ENCODE data around the gene ROBO1.

ROBO1 gene

DNA sequence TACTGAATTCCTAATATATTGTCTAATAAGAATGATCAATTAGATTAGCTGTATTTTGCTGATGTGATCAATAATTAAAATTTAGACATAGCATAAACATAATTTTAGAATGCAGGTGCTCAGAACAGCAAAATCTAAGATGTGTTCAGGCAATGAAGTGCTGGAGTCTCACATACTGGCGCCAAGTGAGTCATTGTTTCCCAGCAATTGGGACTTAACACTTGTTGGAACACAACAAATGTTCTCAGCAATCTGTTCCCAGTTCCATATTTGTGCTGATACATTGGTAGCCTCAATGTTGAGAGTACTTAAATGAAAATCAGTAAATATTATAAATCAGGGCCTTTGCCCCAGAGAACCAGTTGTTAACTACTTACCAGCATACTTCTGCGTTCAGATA lies 619.0 kb downstream of the ROBO1 start:
- DNase-seq = no peak

DNA sequence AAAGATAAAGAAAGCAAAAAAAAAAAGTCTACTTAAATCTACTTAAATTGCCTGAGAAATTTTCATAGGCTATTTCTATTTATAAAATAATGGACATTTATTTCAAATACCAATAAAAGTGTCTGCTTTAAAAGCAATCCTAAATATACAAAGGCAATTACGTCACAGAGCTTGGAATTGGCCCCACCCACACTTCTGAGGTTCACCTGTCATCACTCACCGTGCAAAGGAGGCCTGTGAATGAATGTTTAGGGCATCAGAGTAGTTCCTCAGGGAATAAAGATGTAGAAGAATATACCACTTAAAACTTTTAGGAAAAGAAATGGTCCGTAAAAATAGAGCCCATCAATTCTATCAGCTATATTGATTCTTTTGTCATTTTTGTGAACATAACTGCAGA lies 621.8 kb downstream of the ROBO1 start:
- DNase-seq = no peak

DNA sequence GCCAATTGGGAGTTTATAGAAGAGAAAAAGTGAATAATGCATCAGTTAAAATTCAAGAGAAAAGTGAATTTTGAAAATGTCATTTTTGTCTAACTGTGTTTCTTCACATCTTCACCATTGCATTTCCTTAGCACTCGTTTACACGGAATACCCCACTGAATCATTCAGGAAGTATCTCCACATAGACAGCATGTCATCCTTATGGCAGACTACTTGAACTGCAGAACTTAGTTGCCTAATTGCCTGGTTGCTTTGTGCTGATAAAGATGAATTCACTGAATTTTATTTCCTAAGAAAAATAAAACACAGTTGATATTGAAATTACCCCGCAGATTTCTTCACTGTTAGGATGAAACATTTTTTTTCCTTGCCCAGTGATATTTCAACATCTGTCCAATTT lies 627.1 kb downstream of the ROBO1 start:
- no peak for DNase-seq

DNA sequence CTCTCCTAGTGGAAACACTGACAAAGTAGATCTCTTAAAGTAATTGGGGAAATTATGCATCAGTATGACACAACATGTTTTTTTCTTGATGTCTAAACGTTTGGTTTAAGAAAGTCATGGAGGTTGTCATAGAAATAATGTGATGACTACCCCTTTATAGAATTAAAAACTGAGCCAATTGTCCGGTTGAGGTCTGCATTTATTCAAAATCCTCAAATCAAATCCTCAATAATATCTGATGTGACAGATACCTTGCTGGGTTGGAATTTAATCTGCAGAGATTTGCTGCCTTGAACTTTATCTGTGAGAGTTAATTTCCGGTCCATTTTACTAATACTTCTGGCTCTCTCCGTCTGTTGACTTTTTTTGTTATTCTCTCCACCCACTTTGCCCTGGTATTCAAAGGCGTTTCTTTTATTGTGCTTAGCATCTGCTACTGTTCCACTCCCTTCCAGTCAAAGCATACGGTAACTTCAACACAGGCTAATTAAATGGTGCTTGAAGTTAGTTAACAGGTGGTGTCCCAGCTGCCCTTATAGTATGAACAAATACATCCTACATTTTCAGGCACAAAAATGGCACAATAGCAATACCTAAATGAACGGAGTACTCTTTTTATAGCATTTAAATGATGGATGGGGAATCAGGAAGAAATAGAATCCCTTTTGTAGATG lies 628.3 kb downstream of the ROBO1 start:
- DNase-seq = no peak

DNA sequence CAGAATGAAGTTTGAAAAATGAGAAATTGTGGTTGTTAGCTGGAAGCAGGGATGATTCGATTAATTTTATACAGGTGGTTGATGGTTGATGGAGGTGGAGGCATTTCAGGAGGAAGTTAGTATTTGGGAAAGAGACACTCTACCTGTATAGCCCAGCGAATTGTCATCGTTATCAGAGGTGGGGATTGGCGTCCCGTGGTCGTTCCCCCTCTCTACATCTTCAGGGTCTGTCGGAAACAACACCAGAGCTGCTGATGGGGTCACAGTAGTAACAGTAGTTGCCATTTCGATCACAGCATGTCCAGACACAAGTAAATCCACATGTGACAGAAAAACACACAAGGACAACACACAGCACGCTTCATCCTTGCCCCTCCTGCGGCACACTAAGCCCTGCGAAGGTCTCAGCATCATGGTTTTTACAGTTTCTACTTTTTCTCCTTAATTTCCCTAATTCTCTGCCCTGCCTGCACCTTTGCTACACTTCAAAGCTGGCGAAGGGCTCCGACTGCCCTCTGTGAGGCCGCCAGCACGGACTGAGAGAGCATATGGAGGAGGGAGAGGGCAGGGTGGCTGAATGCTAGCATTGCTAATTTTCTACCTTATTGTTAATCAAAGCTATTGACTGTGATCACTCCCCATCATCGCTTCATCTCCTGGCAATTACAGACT lies 642.3 kb downstream of the ROBO1 start:
- DNase-seq = no peak

DNA sequence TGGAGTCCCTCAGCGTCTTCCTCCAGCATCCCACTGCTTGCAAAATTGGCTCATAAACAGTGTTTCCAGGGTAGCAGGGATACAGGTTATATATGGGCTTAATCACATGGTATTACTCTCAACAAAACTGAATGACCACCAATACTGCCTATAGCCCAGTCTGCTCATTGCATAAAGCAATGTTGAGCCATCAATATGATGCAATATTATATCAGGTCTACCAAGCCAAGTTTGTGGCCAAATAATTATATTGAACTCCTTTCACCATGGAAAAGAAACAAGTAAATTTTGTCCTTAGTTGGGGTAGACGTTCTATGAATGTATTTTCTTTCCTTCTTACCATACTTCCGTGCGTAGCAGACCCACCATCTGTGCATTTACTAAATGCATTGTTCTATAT lies 652.3 kb downstream of the ROBO1 start:
- DNase-seq = no peak

DNA sequence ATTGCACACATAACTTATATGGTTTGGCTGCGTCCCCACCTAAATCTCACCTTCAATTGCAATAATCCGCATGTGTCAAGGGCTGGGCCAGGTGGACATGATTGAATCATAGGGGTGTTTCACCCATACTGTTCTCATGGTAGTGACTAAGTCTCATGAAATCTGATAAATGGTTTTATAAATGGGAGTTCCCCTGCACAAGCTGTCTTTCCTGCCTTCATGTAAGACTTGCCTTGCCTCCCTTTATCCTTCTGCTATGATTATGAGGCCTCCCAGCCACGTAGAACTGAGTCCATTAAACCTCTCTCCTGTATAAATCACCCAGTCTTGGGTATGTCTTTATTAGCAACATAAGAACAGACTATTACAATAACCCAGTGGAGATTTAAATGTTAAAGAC lies 653.9 kb downstream of the ROBO1 start:
- no peak for DNase-seq

DNA sequence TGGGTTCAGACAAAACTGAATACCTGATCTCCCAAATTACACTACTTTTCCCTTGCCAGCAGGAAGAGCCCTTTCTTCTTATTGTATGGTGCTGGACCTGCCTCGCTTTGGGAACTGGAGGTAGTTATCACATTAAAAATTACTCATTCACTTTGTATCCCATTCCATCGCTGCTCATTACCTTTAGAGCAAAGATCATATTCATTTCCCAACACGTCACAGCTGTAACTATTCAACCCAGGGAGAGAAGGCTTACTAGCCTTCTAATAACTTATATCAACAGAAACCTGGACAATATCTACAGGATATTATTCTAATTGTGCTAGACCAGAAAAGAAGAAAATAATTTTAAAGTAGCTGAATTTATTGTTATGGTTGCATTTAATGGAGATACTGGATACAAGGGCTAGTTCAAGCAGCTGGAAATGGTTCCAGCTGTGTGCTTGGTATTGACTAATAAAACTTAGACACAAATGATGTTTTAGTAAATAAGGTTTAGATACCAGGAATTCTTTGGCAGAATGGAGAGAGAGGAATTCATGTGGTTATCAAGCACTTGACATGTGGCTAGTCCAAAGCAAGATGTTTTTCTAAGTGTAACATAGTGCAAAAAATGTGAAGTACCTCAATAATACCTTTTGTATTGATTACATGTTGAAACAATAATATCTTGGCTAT lies 656.3 kb downstream of the ROBO1 start:
- DNase-seq = no peak

DNA sequence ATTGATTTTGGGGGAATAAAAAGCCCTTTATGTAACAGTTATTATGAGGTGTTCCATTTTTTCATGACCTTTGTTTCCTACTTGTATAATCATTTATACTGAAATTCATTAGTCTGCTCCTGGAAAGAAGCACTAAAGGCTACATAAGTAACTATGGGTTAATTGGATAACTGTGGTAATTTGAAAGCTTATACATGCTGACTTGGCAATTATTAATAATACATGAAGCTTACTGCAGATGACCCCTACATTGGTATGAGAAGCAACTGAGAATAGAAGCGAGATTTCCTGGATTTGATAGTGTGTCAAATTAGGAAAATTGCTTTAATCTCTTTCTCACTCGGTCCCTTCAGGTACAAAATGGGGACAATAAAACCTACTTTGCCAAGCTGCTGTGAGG lies 658.0 kb downstream of the ROBO1 start:
- DNase-seq = no peak

DNA sequence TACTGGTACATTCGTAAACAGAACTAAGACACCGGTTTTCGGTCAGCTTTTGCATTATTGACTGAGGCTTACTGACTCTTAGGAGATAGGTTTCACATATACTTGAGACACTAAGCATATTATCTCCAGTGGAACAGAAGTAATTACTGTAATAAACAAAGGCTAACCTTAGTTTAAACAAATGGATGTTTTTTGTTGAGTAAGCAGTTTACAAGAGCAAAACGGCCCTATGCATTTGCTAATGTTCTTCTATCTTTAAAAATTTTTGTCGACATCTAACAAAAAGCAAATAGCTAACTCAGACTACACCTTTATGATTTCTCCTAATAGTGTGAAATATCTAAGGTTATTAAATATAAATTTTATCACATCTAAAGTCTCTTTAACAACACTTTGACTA lies 664.5 kb downstream of the ROBO1 start:
- DNase-seq = no peak

DNA sequence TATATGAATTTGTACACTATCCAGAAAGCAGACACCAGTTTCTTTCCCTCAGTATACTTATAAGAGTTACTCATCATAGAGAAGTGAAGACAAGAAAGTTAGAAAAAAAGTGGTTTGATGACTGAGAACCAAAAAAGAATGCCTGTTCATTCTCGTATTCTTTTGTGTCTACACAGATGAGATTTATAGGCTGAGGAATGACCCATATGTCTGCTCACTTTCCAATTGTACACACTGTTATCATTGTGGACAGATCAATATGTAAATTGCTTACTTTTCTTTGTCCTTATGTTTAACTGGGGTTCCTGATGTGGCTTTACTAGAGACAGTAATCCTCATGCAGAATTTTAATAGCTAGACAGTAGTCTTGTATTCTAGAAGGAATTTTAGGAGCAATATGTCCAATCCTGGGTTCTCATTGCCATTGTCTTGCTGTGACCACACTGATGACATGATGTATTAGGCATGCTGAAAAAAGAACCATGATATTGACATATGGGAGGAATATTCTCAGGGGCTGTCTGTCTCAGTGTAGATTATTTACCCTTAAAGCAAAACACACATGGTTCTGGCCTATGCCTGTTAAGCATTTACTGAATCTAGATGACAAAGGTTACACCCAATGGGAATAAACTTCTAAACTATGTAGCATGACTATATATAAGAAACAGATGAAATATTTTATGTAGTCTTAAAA lies 669.7 kb downstream of the ROBO1 start:
- DNase-seq = no peak

DNA sequence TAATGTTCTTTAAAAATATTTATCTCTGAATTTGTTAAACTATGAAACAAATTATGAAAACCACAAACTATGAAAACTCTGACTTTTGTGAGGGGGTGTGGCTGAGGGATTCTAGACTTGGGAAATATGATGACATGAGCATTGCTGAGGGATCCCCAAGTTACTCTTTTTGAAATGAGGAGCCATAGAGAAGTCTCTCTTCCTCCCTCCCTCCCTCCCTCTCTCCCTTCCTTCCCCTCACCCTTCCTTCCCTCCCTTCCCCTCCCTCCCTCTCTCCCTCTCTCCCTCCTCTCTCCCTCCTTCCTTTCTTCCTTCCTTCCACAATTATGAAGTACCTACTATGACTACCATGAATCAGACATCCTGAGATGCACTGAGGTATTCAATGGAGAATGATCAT lies 673.1 kb downstream of the ROBO1 start:
- DNase-seq = no peak

DNA sequence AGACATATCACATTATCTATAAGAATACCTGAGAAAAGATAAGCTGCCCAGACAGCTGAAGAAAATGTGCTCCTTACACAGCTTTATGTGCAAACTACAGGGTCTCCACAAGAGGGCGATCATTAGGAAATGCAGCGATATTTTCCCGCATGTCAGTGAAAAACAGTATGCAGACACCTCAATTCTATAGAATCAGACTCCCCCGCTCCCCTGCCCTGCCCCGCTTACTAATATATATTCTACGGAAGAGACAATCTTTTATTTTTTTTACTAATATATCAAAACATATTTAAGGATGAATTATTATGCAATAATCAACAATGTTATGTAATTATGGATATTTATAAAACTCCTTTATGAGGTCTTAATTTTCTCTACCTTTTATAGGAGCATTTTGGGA lies 681.3 kb downstream of the ROBO1 start:
- DNase-seq = peak in 1 of 2 experiments; percentile 27

DNA sequence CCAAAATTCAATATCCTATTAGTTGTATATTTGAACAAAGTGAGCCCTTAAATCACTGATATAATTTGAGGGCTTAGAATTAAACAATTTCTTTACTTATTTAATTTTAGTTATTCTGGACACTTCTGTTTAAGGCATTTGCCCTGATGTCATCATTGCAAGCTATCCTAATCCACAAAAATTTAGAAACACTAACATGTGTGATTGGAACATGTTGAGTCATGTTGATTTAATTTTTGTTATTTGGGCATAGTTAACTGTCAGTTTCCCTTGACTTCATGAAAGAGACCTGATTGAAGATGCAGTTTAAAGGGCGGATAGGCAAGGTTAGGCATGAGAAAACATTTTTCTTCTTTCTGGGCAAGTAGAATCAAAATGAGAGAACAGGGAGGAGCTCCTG lies 682.6 kb downstream of the ROBO1 start:
- no peak for DNase-seq

DNA sequence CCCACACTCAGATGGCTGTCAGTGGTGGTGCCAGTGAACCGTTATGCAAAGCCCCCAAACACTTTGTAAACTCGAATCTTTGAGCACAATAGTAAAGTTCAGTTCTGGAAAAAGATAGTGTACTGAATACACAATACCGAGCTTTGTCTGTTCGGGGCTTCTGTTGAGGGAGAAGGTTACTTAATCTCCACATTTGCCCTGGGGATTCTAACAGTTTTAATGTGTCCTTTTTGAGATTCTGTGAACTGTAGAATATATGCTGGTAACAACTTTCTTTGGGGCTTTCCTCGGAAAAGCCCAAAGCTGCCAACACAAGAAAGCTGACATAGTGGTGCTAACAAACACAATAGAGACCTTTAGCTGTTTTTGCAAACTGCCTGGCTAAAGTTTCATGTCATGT lies 686.5 kb downstream of the ROBO1 start:
- no peak for DNase-seq

DNA sequence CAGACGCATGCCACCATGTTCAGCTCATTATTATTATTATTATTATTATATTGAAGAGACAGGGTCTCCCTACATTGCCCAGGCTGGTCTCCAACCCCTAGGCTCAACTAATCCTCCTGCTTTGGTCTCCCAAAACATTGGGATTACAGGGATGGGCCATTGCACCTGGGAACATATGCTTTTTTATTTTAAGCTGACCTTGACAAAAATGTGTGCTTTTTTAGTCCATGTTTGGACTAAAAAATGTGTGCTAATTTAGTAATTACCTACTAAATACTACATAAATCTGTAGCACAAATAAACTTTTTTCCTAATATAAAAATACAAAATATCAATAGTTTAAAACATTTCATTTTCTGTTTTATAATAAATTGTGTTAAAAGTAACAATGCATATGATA lies 693.2 kb downstream of the ROBO1 start:
- no peak for DNase-seq

DNA sequence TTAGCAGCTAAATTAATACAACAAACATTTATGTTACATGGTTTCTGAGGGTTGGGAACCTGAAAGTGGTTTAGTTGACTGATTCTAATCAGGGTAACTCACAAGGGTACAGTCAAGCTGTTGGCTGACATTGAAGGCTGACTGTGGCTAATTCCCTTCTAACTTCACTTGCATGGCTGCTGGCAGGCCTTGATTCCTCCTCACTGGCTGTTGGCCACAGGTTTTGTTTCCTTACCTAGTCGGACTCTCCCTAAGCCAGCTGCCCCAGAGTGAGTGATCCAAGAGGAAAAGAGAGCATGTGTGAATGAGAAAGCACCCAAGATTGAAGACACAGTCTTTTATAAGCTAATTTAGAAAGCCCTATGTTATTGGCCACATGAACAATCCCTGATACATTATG lies 700.1 kb downstream of the ROBO1 start:
- no peak for DNase-seq

DNA sequence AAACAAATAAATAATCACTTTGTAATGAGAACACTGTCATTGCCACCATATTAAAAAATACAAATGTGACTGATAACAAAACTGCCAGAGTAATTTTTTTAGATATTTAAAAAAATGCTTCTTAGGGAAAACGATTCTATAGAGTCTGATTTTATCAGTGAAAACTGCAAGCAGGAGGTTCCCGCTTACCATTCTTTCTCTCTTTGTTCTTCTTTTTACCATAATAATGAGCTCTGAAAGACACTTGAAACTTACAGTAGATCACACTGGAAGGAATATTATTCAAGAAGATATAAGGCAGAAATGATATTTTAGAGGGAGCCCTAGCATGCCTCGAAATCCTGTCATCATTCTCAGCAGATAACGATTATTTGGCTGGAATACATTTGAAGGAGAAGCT lies 701.3 kb downstream of the ROBO1 start:
- DNase-seq = no peak

DNA sequence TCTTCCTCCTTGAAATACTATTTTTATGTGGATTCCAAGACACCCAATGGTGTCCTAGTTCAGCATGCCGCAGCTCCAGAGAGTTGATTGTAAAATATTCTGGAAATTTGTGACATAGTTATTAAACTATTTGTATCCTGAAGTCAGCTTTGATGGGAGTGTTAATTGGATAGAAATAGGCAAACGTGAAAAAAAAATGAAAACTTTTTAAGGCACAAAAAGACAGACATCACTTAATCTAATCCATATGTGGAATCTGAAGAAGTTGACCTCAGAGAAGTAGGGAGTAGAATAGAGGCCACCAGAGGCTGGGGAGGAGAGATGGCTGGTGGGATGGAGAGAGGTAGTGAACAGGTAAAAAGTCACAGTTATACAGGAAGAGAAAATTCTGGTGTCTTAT lies 704.2 kb downstream of the ROBO1 start:
- DNase-seq = no peak

DNA sequence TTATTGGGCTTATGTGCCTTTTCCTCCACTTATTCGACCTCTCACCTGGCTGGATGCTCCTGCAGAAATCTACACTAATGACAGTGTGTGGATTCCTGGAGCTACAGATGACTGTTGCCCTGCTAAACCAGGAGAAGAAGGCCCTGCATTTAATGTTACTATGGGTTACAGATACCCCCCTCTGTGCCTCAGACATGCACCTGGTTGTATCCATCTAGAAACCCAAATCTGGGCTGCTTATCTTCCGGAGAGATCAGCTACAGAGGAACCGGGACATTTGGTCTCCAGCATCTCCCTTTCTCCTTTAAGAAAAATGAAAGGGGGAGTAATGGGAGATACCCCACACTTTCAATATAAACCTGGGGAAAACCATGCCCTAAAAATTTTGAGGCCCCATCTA lies 710.0 kb downstream of the ROBO1 start:
- no peak for DNase-seq

DNA sequence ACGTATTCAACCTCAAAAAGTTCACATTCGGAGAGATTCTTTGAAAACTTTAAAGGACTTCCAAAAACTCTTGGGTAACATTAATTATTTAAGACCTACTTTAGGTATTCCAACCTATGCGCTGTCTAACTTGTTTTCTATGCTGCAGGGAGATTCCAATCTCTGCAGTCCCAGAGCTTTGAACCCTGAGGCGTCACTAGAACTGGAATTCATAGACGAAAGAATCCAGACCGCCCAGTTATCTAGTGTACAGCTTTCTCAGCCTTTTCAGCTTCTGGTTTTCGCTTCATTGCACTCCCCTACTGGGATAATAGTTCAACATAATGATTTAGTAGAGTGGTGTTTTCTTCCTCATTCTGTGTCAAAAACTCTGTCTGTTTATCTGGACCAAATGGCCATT lies 711.3 kb downstream of the ROBO1 start:
- DNase-seq = no peak

DNA sequence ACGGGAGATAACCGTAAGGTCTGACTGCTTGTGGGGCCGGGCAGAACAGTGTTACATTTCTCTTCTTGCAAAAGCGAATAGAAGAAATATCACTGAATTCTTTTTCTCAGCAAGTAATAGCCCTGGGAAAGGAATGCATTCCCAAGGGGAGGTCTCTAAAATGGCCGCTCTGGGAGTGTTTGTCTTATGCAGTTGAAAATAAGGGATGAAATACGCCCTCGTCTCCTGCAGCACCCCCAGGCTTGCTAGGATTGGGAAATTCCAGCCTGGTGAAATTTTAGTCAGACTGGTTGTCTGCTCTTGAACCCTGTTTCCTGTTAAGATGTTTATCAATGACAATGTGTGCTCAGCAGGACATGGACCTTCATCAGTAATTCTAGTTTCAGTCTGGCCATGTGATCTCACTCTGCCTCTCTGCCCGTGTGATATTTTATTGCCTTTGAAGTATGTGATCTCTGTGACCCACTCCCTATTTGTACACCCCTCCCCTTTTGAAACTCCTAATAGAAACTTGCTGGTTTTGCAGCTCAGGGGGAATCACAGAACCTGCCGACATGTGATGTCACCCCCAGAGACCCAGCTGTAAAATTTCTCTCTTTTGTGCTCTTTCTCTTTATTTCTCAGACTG lies 715.6 kb downstream of the ROBO1 start:
- DNase-seq = no peak

DNA sequence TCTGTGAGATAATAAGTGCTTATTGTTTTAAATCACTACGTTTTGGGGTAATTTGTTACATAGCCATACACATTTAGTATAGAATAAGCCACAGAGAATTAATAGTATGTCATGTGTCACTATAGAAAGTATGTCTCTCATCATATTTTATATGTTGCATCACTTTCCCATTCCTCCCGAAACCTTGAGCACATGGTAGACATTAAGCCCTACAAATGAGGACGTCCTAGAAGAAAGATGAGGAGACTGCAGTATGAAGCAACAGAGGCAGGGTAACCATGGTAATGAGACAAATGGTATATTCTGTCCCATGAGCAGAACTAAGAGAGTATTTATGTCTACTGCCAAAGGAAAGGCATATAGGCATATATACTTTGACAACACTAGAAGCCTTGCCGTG lies 720.2 kb downstream of the ROBO1 start:
- no peak for DNase-seq

Measured in SW 1271 (cell line).